HG02642 (cell line): ENCODE measurements around the gene PCNX1.

ENCODE experiments used
- ATAC-seq: cut with Tn5 transposase; IDR thresholded peaks from one replicate; pipeline ENCODE4 v1.9.1; 2021; ENCODE audit warnings: mild to moderate bottlenecking; ENCODE audit not compliant: unreplicated experiment, poor library complexity

The PCNX1 gene

DNA sequence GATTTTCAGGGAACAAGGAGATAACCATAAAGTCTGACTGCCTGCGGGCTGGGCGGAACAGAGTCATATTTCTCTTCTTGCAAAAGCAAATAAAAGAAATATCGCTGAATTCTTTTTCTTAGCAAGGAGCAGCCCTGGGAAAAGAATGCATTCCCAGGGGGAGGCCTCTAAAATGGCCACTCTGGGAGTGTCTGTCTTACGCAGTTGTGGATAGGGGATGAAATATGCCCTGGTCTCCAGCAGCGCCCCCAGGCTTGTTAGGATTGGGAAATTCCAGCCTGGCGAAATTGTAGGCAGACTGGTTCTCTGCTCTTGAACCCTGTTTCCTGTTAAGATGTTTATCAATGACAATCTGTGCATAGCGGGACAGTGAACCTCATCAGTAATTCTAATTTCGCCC, 40.5 kb downstream of the PCNX1 start:
- no peak for ATAC-seq

GRCh38 chr14:70952485-70952884, 45.2 kb downstream of the PCNX1 start:
- no peak for ATAC-seq

DNA sequence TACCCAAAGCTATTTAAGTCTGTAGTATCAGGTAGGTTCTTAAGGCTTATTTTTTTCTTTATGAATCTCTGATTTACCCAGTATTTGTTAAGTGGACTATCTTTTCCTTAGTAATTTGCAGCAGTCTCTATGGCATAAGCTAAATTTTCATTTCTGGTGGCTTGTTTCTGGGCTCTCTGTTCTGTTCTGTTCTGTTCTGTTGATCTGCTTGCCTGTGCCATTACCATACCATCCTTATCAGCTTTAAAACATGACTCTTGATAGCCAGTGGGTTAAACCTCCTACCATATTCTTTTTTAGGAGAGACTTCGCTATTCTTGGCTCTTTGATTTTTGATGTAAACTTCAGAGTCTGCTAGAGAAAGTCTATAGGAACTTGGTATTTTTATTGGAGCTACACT, 46.8 kb downstream of the PCNX1 start:
- no peak for ATAC-seq

DNA sequence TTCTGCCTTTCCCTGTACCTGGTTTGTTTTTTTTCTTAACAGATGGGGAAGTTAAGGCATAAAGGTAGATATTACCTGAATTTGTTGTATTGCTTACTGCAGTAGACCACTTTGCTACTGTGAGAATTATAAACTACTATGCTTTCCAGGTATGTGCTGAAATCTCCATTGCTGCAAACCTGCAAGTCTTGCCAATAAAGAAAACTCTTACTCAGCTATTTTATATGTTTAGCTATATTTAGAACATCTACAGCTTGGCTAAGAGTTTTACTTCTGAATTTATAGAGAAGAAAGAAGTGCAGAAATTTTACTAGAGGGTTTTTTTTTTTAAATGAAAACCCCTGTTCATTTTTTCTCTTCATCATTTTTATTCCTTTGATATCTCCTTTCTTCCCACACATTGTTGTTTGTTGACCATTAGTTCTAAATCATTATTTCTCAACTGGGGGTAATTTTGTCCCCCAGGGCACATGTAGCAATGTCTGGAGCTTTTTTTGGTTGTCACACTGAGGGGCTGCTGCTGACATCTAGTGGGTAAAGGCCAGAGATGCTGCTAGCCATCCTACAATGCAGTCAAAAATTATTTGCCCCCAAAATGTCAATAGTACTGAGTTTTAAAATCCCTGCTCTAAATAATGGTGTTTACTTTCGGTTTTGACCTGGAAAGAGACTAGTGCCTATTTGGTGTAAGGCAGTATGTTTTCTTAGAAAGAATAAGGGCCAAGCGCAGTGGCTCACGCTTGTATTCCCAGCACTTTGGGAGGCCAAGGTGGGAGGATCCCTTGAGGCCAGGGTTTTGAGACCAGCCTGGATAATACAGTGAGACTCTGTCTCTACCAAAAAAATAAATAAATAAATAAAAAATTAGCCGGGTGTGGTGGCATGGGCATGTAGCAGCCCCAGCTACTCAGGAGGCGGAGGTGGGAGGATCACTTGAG, 48.6 kb downstream of the PCNX1 start:
- ATAC-seq: no peak

DNA sequence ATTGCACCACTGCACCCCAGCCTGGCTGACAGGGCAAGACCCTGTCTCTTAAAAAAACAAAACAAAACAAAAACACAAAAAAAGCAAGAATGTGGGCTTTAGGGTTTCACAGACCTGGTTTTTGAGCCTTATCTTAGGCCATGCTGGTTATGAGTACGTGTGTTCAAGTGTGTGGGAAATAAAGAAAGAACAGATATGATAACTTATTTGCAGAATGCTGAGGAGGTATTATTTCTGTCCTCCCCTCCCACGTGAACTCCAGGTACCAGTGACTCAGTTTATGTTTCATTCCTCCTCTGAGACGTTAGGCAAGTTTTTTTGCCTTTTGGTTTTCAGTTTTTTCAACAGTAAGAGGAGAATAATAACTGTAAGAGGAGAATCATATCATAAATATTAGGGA, 49.3 kb downstream of the PCNX1 start:
- ATAC-seq: no peak

DNA sequence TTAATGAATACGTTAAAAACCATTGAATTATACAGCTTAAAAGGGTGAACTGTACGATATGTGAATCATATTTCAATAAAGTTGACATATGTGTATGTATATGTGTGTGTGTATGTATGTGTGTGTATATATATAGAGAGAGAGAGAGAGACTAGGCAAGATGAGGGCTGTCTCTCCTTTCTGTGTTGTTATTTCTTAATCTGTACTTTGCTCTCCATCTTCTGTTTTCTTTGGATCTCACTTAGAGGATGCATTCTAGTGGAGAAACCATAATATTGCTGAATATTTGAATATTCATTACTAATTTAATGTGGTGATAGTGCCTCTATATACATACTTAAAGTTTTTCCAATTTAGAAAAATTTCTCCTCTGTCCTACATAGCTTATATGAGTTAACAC, 50.5 kb downstream of the PCNX1 start:
- ATAC-seq: no peak

- ATAC-seq: no peak
These were observed 55.7 kb downstream of the PCNX1 start for GRCh38 chr14:70962935-70963334.

- no peak for ATAC-seq
These were observed 57.2 kb downstream of the PCNX1 start for GRCh38 chr14:70964492-70964891.

- ATAC-seq: no peak
These were observed 64.3 kb downstream of the PCNX1 start for GRCh38 chr14:70971560-70971959.

- ATAC-seq: no peak
These were observed 65.1 kb downstream of the PCNX1 start for GRCh38 chr14:70972107-70972976.

- no peak for ATAC-seq
These were observed 69.3 kb downstream of the PCNX1 start for GRCh38 chr14:70976591-70976990.

DNA sequence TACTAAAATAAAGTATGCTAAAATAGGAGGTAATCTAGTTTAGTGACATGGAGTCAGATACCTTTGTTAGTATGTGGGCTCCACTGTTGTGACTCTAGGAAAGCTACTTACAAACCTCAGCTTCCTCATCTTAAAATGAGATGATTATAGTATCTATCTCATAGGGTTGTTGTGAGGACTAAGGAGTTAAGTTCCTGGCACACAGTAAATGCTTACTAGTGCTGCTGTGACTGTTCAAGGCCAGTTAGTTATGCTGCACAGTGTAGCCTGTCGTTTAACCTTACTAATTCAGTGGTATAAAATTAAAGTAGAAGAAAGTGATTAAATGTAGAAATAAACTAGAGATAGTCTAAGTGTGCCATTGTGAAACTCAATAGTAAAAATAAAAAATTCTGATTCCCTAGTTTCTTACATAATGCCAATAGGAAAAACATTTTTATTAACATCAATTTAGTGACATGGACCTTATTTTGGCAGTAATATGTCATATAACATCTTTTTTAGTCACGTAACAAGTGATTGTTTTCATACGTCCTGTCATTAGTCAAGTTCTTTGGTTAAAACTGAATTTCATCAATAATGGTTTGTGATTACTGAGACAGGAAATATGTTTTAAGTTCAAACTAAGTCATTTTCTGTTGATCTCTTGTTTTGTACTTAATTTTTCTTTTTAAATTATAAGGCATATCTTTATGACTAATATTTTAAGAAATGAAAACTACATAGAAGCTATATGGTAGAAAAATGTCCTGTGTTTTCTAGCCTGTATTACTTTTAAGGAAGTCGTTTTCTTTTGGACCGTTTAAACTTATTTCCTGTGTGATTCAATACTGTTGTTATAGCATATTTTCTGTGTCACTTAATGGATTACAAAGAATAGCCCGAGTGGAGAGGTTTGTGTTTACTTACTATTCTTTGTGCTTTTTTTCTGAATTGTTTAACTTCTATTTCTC, 74.0 kb downstream of the PCNX1 start:
- ATAC-seq: no peak

DNA sequence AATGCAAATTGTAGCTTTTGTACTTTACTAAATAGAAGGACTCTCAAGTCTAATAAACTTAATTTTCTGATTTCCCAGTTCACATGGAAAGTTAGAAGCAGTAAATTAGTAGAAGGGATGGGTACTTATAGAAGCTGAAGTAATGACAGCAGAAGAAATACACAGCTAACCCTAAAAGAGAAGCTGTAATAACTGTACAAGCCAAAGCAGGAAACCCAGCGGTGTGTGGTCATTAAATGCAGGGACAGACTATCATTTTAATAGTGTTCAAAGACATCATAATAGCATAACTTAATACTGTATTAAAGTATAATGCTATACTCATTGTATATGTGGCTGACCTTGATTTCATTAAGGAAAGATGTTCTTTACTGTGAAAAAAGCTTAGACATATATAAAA, 74.9 kb downstream of the PCNX1 start:
- no peak for ATAC-seq

- ATAC-seq: no peak
These were observed 79.8 kb downstream of the PCNX1 start for GRCh38 chr14:70987041-70987440.

GRCh38 chr14:70988452-70988851, 81.2 kb downstream of the PCNX1 start:
- ATAC-seq: no peak

- no peak for ATAC-seq
These were observed 86.7 kb downstream of the PCNX1 start for GRCh38 chr14:70993931-70994330.

- no peak for ATAC-seq
These were observed 88.0 kb downstream of the PCNX1 start for GRCh38 chr14:70995211-70995610.

GRCh38 chr14:70995671-70996070, 88.4 kb downstream of the PCNX1 start:
- no peak for ATAC-seq

GRCh38 chr14:70999117-70999516, 91.9 kb downstream of the PCNX1 start:
- no peak for ATAC-seq

GRCh38 chr14:71000091-71000490, 92.8 kb downstream of the PCNX1 start:
- no peak for ATAC-seq
